Stimulated activated CD8-positive, alpha-beta memory T cell treated with anti-CD3 and anti-CD28 coated beads, Interleukin-15, amount 100 ng/mL, for 24 hours (primary cell): ENCODE results near the gene EFHC2.

Source experiments
- DNase-seq: peaks from one replicate; pipeline ENCODE4 v3.0.0-alpha.2; 2020; ENCODE audit warnings: low read depth

EFHC2 gene

GRCh38 chrX:44147130-44147529 lies 196.3 kb downstream of the EFHC2 start:
- DNase-seq = no peak

GRCh38 chrX:44144177-44144945 lies 199.1 kb downstream of the EFHC2 start:
- no peak for DNase-seq

GRCh38 chrX:44143061-44143602 lies 200.3 kb downstream of the EFHC2 start:
- DNase-seq = no peak

- no peak for DNase-seq
Measured at GRCh38 chrX:44130189-44130588, 213.3 kb downstream of the EFHC2 start.

GRCh38 chrX:44113337-44113736 lies 230.1 kb downstream of the EFHC2 start:
- DNase-seq = no peak

GRCh38 chrX:44106864-44107263 lies 236.6 kb downstream of the EFHC2 start:
- no peak for DNase-seq

- no peak for DNase-seq
Measured at GRCh38 chrX:44105228-44105913, 238.1 kb downstream of the EFHC2 start.

- no peak for DNase-seq
Measured at GRCh38 chrX:44104699-44105098, 238.8 kb downstream of the EFHC2 start.

GRCh38 chrX:44101281-44101680 lies 242.2 kb downstream of the EFHC2 start:
- no peak for DNase-seq

GRCh38 chrX:44099366-44099765 lies 244.1 kb downstream of the EFHC2 start:
- DNase-seq = no peak
